A549 treated with ZK216348 at 1 μM for 4 hours (cell line): ENCODE measurements around the gene TKT. TPM values are rescaled to one million over a fixed set of nuclear protein-coding genes. Genes with fewer than 3 reads are reported as not detected.

ENCODE experiments used
- total RNA-seq: library from RNA; stranded (reverse); fragments of 200-300 nt; extraction: Qiagen RNA extraction; gene quantifications from 5 replicates; pipeline ENCODE4 v1.2.3, GENCODE V29; 2022; ENCODE audit warnings: low read depth

TKT gene
- total RNA-seq = 1,392 to 2,125 TPM (median 1,974 TPM) in 5 replicates

GRCh38 chr3:53255775-53256703 lies at the start of gene TKT:
Gene TKT (minus strand): TSS chr3:53256022. CDS start chr3:53255942, 80 bp downstream.

Other genes starting within 250 kb of the TKT start
- gene SFMBT1, start 209.9 kb downstream of the TKT start, total RNA-seq = 7.7 to 9.2 TPM (median 9.1 TPM) in 5 replicates
- gene RFT1, start 125.6 kb downstream of the TKT start, total RNA-seq = 18.8 to 29.2 TPM (median 26.9 TPM) in 5 replicates
- gene PRKCD, start 94.8 kb downstream of the TKT start, total RNA-seq = 24.2 to 39.1 TPM (median 34.7 TPM) in 5 replicates
- 4.8 to 8.7 TPM (median 6.6 TPM) in 5 replicates for gene DCP1A, start 91.5 kb upstream of the TKT start, total RNA-seq
- gene CACNA1D, start 238.6 kb upstream of the TKT start, total RNA-seq = 0.58 to 1.1 TPM (median 0.62 TPM) in 5 replicates